Kidney epithelial cell (primary cell): ENCODE data around the gene ARX. TPM values are rescaled to one million over a fixed set of nuclear protein-coding genes. Genes with fewer than 3 reads are reported as not detected.
A peak's percentile ranks its signal among the peaks of the same experiment; 100 is the strongest.

Source experiments
- DNase-seq: peaks from one replicate; pipeline ENCODE4 v3.0.0-alpha.2; 2010; ENCODE audit warnings: low read depth
- H3K27me3 ChIP-seq: 2 replicates; pipeline ENCODE4 v1.6.0; 2011; ENCODE audit warnings: low read length; ENCODE audit not compliant: control insufficient read depth, insufficient read depth
- H3K36me3 ChIP-seq: 2 replicates; pipeline ENCODE4 v1.5.1; 2011; ENCODE audit warnings: low read length; ENCODE audit not compliant: control insufficient read depth, insufficient read depth
- H3K4me3 ChIP-seq: 2 replicates; pipeline ENCODE4 v1.5.1; 2011; ENCODE audit warnings: low read depth, mild to moderate bottlenecking, control low read depth, low read length
- total RNA-seq: library from RNA; depleted of rRNA; stranded (reverse); fragments of >200 nt; gene quantifications from 2 replicates; pipeline ENCODE4 v1.2.3, GENCODE V29; 2015
- TF ChIP-seq, protein P1 (sequence below): IDR thresholded peaks from 2 replicates; pipeline ENCODE4 v1.5.1; 2011; ENCODE audit warnings: mild to moderate bottlenecking, moderate library complexity, low read length, control low read depth, inconsistent platforms; ENCODE audit not compliant: insufficient read depth, poor library complexity, severe bottlenecking

Gene ARX
- total RNA-seq, 1 donor from 2014 or later, result not detected

- Histone ChIP-seq H3K36me3 (no peaks in the 10 kb centered on the region), H3K27me3 (no peaks in the 10 kb centered on the region), H3K4me3 (no peak overlapping the region)
- no peak for DNase-seq
- TF ChIP-seq, protein P1, sequence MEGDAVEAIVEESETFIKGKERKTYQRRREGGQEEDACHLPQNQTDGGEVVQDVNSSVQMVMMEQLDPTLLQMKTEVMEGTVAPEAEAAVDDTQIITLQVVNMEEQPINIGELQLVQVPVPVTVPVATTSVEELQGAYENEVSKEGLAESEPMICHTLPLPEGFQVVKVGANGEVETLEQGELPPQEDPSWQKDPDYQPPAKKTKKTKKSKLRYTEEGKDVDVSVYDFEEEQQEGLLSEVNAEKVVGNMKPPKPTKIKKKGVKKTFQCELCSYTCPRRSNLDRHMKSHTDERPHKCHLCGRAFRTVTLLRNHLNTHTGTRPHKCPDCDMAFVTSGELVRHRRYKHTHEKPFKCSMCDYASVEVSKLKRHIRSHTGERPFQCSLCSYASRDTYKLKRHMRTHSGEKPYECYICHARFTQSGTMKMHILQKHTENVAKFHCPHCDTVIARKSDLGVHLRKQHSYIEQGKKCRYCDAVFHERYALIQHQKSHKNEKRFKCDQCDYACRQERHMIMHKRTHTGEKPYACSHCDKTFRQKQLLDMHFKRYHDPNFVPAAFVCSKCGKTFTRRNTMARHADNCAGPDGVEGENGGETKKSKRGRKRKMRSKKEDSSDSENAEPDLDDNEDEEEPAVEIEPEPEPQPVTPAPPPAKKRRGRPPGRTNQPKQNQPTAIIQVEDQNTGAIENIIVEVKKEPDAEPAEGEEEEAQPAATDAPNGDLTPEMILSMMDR, result peak; percentile 14
Observed at GRCh38 chrX:24990535-24990934, 25.2 kb downstream of the ARX start.

GRCh38 chrX:24988314-24988713 is 27.5 kb downstream of the ARX start:
- no peak for DNase-seq
- H3K36me3 ChIP-seq, result no peaks in the 10 kb centered on the region
- TF ChIP-seq, protein P1, result no peak
- no peak overlapping the region for H3K4me3 ChIP-seq
- no peaks in the 10 kb centered on the region for H3K27me3 ChIP-seq

GRCh38 chrX:24987731-24988130 is 28.0 kb downstream of the ARX start:
- TF ChIP-seq, protein P1, result no peak
- DNase-seq, result no peak
- no peaks in the 10 kb centered on the region for H3K36me3 ChIP-seq

GRCh38 chrX:24985120-24985519 is 30.6 kb downstream of the ARX start:
- TF ChIP-seq, protein P1, result no peak
- no peak for DNase-seq
- H3K27me3 ChIP-seq, result no peaks in the 10 kb centered on the region
- no peak overlapping the region for H3K4me3 ChIP-seq
- no peaks in the 10 kb centered on the region for H3K36me3 ChIP-seq

More at GRCh38 chrX:24987731-24988130, 28.0 kb downstream of the ARX start:
- Histone ChIP-seq H3K4me3 (no peak overlapping the region), H3K27me3 (no peaks in the 10 kb centered on the region)

DNA sequence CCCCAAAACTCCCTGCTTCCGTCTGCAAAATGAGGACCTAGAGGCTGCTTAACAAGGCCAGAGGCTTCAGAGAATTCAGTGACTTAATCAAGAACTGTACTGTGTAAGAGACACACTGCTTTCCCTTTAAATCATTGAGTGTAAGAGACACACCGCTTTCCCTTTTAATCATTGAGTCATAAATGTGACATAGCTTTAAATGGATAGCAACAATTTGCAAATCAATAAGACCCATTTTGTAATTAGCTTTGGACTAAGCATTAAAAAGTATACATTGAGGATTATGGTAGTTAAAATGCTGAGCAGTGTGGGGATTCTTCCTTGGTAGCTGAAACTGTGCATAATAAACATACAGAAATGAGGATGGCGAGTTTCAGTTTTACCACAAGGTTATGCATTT is 31.8 kb downstream of the ARX start:
- TF ChIP-seq, protein P1, result no peak
- H3K27me3 ChIP-seq, result no peaks in the 10 kb centered on the region
- DNase-seq, result no peak
- H3K4me3 ChIP-seq, result no peak overlapping the region
- no peaks in the 10 kb centered on the region for H3K36me3 ChIP-seq

DNA sequence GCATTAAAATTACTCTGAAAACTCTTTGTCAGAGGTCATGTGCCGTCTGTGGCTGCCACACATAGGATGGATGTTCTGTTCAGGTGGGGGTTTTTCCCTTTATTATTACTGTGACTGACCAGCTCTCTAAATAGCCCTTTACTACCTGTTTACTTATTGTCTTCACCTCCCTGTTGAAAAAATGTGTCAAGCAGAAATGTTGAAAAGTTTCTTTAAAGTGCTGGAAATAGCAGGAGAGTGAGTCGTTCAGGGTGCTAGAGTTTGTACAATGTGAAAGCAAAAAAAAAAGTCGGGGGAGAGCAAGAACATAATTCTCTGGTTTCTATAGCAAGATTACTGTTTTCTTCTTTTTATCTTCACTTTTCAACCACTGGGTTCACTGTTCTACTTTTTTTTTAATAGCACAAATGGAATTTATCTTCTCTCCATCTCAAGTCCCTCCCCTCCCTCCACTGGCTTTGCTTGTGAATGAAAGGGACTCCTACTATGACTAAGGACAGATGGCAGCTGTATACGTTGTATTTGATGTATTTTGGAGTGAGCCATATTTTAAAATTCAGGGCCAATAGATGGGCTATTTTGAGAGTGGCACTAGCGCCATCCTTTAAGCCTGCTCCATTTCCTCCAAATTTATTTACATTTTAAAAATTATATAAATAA is 33.3 kb downstream of the ARX start:
- TF ChIP-seq, protein P1, result no peak
- no peak for DNase-seq
- H3K36me3 ChIP-seq, result no peaks in the 10 kb centered on the region
- no peak overlapping the region for H3K4me3 ChIP-seq
- no peaks in the 10 kb centered on the region for H3K27me3 ChIP-seq
